Small intestine (tissue), 7 donors: ENCODE results near the gene OPN4. TPM values are rescaled to one million over a fixed set of nuclear protein-coding genes. Genes with fewer than 3 reads are reported as not detected.

Source experiments
- DNase-seq, 2 donors: peaks; one replicate each; pipeline versions ENCODE4 v3.0.0 to v3.0.0-alpha.2; 2013
- FAIRE-seq: peaks from 2 replicates; lab custom pipeline; 2012; peaks lifted over from hg19 to GRCh38; lab: Jason Lieb, UNC
- H3K27ac ChIP-seq, 3 donors: one replicate each; pipeline ENCODE4 v1.5.1; 2013; ENCODE audit warnings: low read length in 2 of 3, mild to moderate bottlenecking in 2 of 3, control low read depth in 1 of 3, inconsistent platforms in 1 of 3, low read depth in 1 of 3, moderate library complexity in 1 of 3
- H3K27me3 ChIP-seq, 3 donors: one replicate each; pipeline ENCODE4 v1.6.1; 2013; ENCODE audit warnings: low read length in 3 of 3, inconsistent platforms in 1 of 3; ENCODE audit not compliant: control insufficient read depth in 3 of 3, insufficient read depth in 3 of 3
- H3K36me3 ChIP-seq, 3 donors: one replicate each; pipeline ENCODE4 v1.6.1; 2013; ENCODE audit warnings: low read length in 3 of 3, inconsistent platforms in 1 of 3, low read depth in 1 of 3, mild to moderate bottlenecking in 1 of 3, moderate library complexity in 1 of 3; ENCODE audit not compliant: control insufficient read depth in 3 of 3, insufficient read depth in 2 of 3
- H3K4me1 ChIP-seq, 3 donors: one replicate each; pipeline ENCODE4 v1.6.1; 2013; ENCODE audit warnings: low read length in 2 of 3, inconsistent platforms in 1 of 3, low read depth in 1 of 3, mild to moderate bottlenecking in 1 of 3, moderate library complexity in 1 of 3; ENCODE audit not compliant: control insufficient read depth in 3 of 3, insufficient read depth in 2 of 3
- H3K4me3 ChIP-seq, 3 donors: one replicate each; pipeline ENCODE4 v1.5.1; 2013; ENCODE audit warnings: low read length in 3 of 3, control low read depth in 1 of 3, inconsistent platforms in 1 of 3, low read depth in 1 of 3, mild to moderate bottlenecking in 1 of 3, moderate library complexity in 1 of 3
- H3K9me3 ChIP-seq, 2 donors: one replicate each; pipeline ENCODE4 v1.6.1; 2013; ENCODE audit warnings: low read depth in 1 of 2, low read length in 1 of 2; ENCODE audit not compliant: control insufficient read depth in 2 of 2, insufficient read depth in 1 of 2
- WGBS, 3 donors: extraction: QIAGEN DNeasy Blood & Tissue Kit; methylation state at CpG; one replicate each; pipeline ENCODE4 v1.1.7; 2013; 5-methylcytosine and 5-hydroxymethylcytosine counted together
- polyA plus RNA-seq, 4 donors: library from polyadenylated mRNA; stranded (reverse) in 3 of 4; unstranded in 1 of 4; fragments of 200-250 nt in 3 of 4; fragments of 120-200 nt in 1 of 4; gene quantifications; one replicate each; pipeline versions ENCODE4 v1.2.1 to v1.2.3, GENCODE V29; 2013
- donor health status: healthy with polysubstance abuse.
- donor health status: control.
- donor health status: control.
- donor health status: Bipolar disorder and iron deficiency.
- donor health status: healthy.

Gene OPN4
- polyA plus RNA-seq, 4 donors, result 0.07 TPM; not detected in 3

- no peaks in the 10 kb centered on the region for H3K9me3 ChIP-seq
- H3K4me3 ChIP-seq, result no peak overlapping the region
- WGBS, 3 donors, result 32 to 50% (median 48%) methylated on average over 11 of the region's 11 CpGs
- peaks cover 0 to 2% (median 0%) of the 10 kb centered on the region in 3 donors for H3K36me3 ChIP-seq
- FAIRE-seq, result no peak
- no peak overlapping the region for H3K27ac ChIP-seq
- DNase-seq, result no peak
- no peaks in the 10 kb centered on the region for H3K27me3 ChIP-seq
- H3K4me1 ChIP-seq, result peaks cover 0 to 23% (median 0%) of the 10 kb centered on the region in 3 donors
These were observed 19.7 kb downstream of the OPN4 start for GRCh38 chr10:86673827-86674581.

- Histone ChIP-seq H3K4me1 (peaks cover 0 to 23% (median 0%) of the 10 kb centered on the region in 3 donors), H3K9me3 (no peaks in the 10 kb centered on the region), H3K27ac (no peak overlapping the region), H3K36me3 (peaks cover 0 to 2% (median 0%) of the 10 kb centered on the region in 3 donors), H3K27me3 (no peaks in the 10 kb centered on the region), H3K4me3 (no peak overlapping the region)
- no peak for FAIRE-seq
- WGBS, 3 donors, result 85 to 92% (median 92%) methylated on average over 3 of the region's 3 CpGs
- DNase-seq, result no peak
These were observed 20.6 kb downstream of the OPN4 start for GRCh38 chr10:86674912-86675311.

- no peaks in the 10 kb centered on the region for H3K27me3 ChIP-seq
- DNase-seq (no peak), FAIRE-seq (no peak)
- H3K4me3 ChIP-seq, result no peak overlapping the region
- peaks cover 0 to 2% (median 0%) of the 10 kb centered on the region in 3 donors for H3K36me3 ChIP-seq
- H3K27ac ChIP-seq, result no peak overlapping the region
- H3K9me3 ChIP-seq, result no peaks in the 10 kb centered on the region
- H3K4me1 ChIP-seq, result peaks cover 0 to 11% (median 0%) of the 10 kb centered on the region in 3 donors
- WGBS, 3 donors, result 70 to 79% (median 75%) methylated on average over 6 of the region's 6 CpGs
These were observed 23.0 kb downstream of the OPN4 start for GRCh38 chr10:86677374-86677773.

- FAIRE-seq (no peak), DNase-seq (no peak)
- Histone ChIP-seq H3K36me3 (no peaks in the 10 kb centered on the region), H3K4me3 (no peak overlapping the region), H3K9me3 (no peaks in the 10 kb centered on the region), H3K27ac (no peak overlapping the region), H3K27me3 (peaks cover 0 to 3% (median 0%) of the 10 kb centered on the region in 3 donors), H3K4me1 (no peaks in the 10 kb centered on the region)
- WGBS, 3 donors, result 69 to 84% (median 79%) methylated on average over 12 to 13 of the region's 13 CpGs
These were observed 24.8 kb downstream of the OPN4 start for GRCh38 chr10:86678999-86679792.

GRCh38 chr10:86681047-86681446 lies 26.7 kb downstream of the OPN4 start:
- Histone ChIP-seq H3K4me3 (no peak overlapping the region), H3K36me3 (no peaks in the 10 kb centered on the region), H3K4me1 (no peaks in the 10 kb centered on the region), H3K9me3 (no peaks in the 10 kb centered on the region), H3K27me3 (peaks cover 0 to 7% (median 0%) of the 10 kb centered on the region in 3 donors), H3K27ac (no peak overlapping the region)
- DNase-seq, result no peak
- 75 to 77% (median 75%) methylated on average over 10 to 14 of the region's 14 CpGs for WGBS, 3 donors
- no peak for FAIRE-seq

GRCh38 chr10:86681722-86682386 lies 27.5 kb downstream of the OPN4 start:
- FAIRE-seq, result no peak
- no peaks in the 10 kb centered on the region for H3K36me3 ChIP-seq
- peaks cover 0 to 7% (median 0%) of the 10 kb centered on the region in 3 donors for H3K27me3 ChIP-seq
- H3K27ac ChIP-seq, result no peak overlapping the region
- no peak overlapping the region for H3K4me3 ChIP-seq
- 84 to 87% (median 85%) methylated on average over 22 of the region's 22 CpGs for WGBS, 3 donors
- no peaks in the 10 kb centered on the region for H3K9me3 ChIP-seq
- no peak for DNase-seq
- no peaks in the 10 kb centered on the region for H3K4me1 ChIP-seq

- DNase-seq (no peak), FAIRE-seq (no peak)
- no peaks in the 10 kb centered on the region for H3K4me1 ChIP-seq
- 77 to 93% (median 89%) methylated on average over 2 of the region's 2 CpGs for WGBS, 3 donors
- H3K27ac ChIP-seq, result no peak overlapping the region
- H3K9me3 ChIP-seq, result no peaks in the 10 kb centered on the region
- no peak overlapping the region for H3K4me3 ChIP-seq
- peaks cover 0 to 7% (median 0%) of the 10 kb centered on the region in 3 donors for H3K27me3 ChIP-seq
- no peaks in the 10 kb centered on the region for H3K36me3 ChIP-seq
These were observed 28.3 kb downstream of the OPN4 start for GRCh38 chr10:86682675-86683074.
